ENCODE results near the gene HS3ST2. TPM values are rescaled to one million over a fixed set of nuclear protein-coding genes. Genes with fewer than 3 reads are reported as not detected.

Gene HS3ST2
- total and polyA plus RNA-seq, 2 donors (not counting 3 experiments of a cell fraction or from before 2014, with no cell fraction given), result not detected

DNA sequence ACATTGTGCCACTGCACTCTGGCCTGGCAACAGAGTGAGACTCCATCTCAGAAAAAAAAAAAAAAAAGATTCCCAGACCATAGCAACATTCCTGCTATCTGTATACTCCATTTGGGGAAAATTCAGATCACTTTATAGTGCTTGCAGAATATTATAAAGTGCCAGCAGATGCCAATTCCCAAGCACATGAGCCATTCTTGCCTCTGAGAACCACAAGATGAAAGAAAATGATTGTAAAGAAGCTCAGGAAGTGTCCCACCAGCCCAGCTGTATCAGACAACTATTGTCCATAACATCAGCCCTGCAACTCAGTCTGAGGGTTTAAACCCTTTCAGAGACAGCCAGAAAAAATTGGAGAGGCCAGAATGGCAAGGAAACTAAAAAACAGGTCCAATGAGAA is 69.0 kb downstream of the HS3ST2 start:
- BruUV-seq (replicated peaks), result no TSS peak
- Histone ChIP-seq H3K27me3 (ENCODE audit: control insufficient read depth in 2 of 2, insufficient read depth in 2 of 2, low read length in 2 of 2) (no peaks in the 10 kb centered on the region), H2AFZ (ENCODE audit: low read depth, low read length) (no peak overlapping the region), H3K4me1 (ENCODE audit: control insufficient read depth, extremely low read depth, insufficient read depth, low read length) (no peaks in the 10 kb centered on the region), H3K27ac (ENCODE audit: insufficient read depth, low read depth, low read length) (no peak overlapping the region), H3K79me2 (ENCODE audit: control insufficient read depth, insufficient read depth, low read length) (no peaks in the 10 kb centered on the region), H3K9me1 (replicated peaks; ENCODE audit: control insufficient read depth, extremely low read depth, insufficient read depth, low read length) (no peaks in the 10 kb centered on the region), H4K20me1 (replicated peaks; ENCODE audit: control insufficient read depth, extremely low read depth, insufficient read depth, low read length) (no peaks in the 10 kb centered on the region), H3K4me2 (ENCODE audit: insufficient read depth, low read length) (no peak overlapping the region), H3K36me3 (ENCODE audit: control insufficient read depth in 2 of 2, extremely low read depth in 1 of 2, insufficient read depth in 2 of 2, low read length in 2 of 2) (no peaks in the 10 kb centered on the region), H3K9ac (replicated peaks; ENCODE audit: extremely low read depth, insufficient read depth, low read length) (no peak overlapping the region), H3K9me3 (replicated peaks; ENCODE audit: control insufficient read depth, insufficient read depth, low read length) (no peaks in the 10 kb centered on the region), H3K4me3 (replicated peaks in 1 of 3; ENCODE audit: insufficient read depth in 1 of 3, low read depth in 1 of 3, low read length in 3 of 3) (no peak overlapping the region)
- ChIA-PET CTCF (interaction anchor here (0.7 to 1.8 kb wide), 2 partner anchors 13 to 16 kb away, joined by 3 to 11 read pairs; no protein-coding TSS in a partner anchor), POLR2A (no interaction called here)
- FAIRE-seq, result no peak
- intact Hi-C loops (cut with micrococcal nuclease), result no loop called here
- TF ChIP-seq POLR2A (IDR thresholded peaks at IDR 0.05; ENCODE audit: low read depth, low read length), result no peak
- TF ChIP-seq, protein P1, sequence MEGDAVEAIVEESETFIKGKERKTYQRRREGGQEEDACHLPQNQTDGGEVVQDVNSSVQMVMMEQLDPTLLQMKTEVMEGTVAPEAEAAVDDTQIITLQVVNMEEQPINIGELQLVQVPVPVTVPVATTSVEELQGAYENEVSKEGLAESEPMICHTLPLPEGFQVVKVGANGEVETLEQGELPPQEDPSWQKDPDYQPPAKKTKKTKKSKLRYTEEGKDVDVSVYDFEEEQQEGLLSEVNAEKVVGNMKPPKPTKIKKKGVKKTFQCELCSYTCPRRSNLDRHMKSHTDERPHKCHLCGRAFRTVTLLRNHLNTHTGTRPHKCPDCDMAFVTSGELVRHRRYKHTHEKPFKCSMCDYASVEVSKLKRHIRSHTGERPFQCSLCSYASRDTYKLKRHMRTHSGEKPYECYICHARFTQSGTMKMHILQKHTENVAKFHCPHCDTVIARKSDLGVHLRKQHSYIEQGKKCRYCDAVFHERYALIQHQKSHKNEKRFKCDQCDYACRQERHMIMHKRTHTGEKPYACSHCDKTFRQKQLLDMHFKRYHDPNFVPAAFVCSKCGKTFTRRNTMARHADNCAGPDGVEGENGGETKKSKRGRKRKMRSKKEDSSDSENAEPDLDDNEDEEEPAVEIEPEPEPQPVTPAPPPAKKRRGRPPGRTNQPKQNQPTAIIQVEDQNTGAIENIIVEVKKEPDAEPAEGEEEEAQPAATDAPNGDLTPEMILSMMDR (IDR thresholded peaks at IDR 0.05; ENCODE audit: extremely low read depth in 1 of 2, insufficient read depth in 1 of 2, low read depth in 1 of 2, low read length in 2 of 2), result no peak
- no peak for TF ChIP-seq FOS (IDR thresholded peaks at IDR 0.05; ENCODE audit: borderline replicate concordance, insufficient read depth, low read length)
- TF ChIP-seq, protein P2, sequence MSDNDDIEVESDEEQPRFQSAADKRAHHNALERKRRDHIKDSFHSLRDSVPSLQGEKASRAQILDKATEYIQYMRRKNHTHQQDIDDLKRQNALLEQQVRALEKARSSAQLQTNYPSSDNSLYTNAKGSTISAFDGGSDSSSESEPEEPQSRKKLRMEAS (IDR thresholded peaks at IDR 0.05; ENCODE audit: insufficient read depth, insufficient read length), result no peak
- dilution Hi-C loops (cut with MboI; ENCODE audit: extremely low pct_ligation_motif_present, low sequenced_read_pairs), result no loop called here
- no peak for DNase-seq (ENCODE audit: low read depth, low spot score)

DNA sequence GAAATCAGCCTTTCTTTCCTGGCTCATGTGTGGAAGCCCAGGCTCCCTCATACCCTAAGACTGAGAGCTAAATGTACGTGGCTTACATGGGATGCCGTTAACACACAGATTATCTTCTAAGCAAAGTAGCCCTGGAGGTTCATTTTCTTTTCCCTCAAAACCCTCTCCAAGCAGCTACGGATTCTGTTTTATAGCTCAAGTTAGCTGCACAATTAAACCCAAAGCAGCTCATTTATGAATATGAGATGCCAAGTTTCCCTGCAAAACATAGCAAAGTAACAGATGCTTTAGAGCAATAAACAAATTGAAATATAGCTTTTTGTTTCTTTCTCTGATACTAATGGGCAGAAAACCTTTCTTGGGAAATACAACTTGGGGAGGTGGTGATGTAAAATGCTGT is 72.0 kb downstream of the HS3ST2 start:
- POLR2A ChIA-PET, result no interaction called here
- CTCF ChIA-PET, result interaction anchor here (1.2 kb wide), 1 partner anchor 11 kb away, joined by 3 read pairs; no protein-coding TSS in a partner anchor
- no peaks in the 10 kb centered on the region for H3K27me3 ChIP-seq (ENCODE audit: control insufficient read depth in 2 of 2, insufficient read depth in 2 of 2, low read length in 2 of 2)
- no peaks in the 10 kb centered on the region for H3K4me1 ChIP-seq (ENCODE audit: control insufficient read depth, extremely low read depth, insufficient read depth, low read length)
- no peaks in the 10 kb centered on the region for H3K9me1 ChIP-seq (replicated peaks; ENCODE audit: control insufficient read depth, extremely low read depth, insufficient read depth, low read length)
- FAIRE-seq (no peak), DNase-seq (ENCODE audit: low read depth, low spot score) (no peak)
- dilution Hi-C loops (cut with MboI; ENCODE audit: extremely low pct_ligation_motif_present, low sequenced_read_pairs) (no loop called here), intact Hi-C loops (cut with micrococcal nuclease) (no loop called here)
- H3K27ac ChIP-seq (ENCODE audit: insufficient read depth, low read depth, low read length), result no peak overlapping the region
- BruUV-seq (replicated peaks), result no TSS peak
- H2AFZ ChIP-seq (ENCODE audit: low read depth, low read length), result no peak overlapping the region
- no peak overlapping the region for H3K4me2 ChIP-seq (ENCODE audit: insufficient read depth, low read length)
- H3K9ac ChIP-seq (replicated peaks; ENCODE audit: extremely low read depth, insufficient read depth, low read length), result no peak overlapping the region
- H3K36me3 ChIP-seq (ENCODE audit: control insufficient read depth in 2 of 2, extremely low read depth in 1 of 2, insufficient read depth in 2 of 2, low read length in 2 of 2), result no peaks in the 10 kb centered on the region
- H3K79me2 ChIP-seq (ENCODE audit: control insufficient read depth, insufficient read depth, low read length), result no peaks in the 10 kb centered on the region
- H4K20me1 ChIP-seq (replicated peaks; ENCODE audit: control insufficient read depth, extremely low read depth, insufficient read depth, low read length), result no peaks in the 10 kb centered on the region
- H3K9me3 ChIP-seq (replicated peaks; ENCODE audit: control insufficient read depth, insufficient read depth, low read length), result no peaks in the 10 kb centered on the region
- TF ChIP-seq FOS (IDR thresholded peaks at IDR 0.05; ENCODE audit: borderline replicate concordance, insufficient read depth, low read length) (no peak), MYC (IDR thresholded peaks at IDR 0.05; ENCODE audit: low read depth, low read length) (no peak), POLR2A (IDR thresholded peaks at IDR 0.05; ENCODE audit: low read depth, low read length) (no peak), POLR2AphosphoS5 (IDR thresholded peaks at IDR 0.05; ENCODE audit: insufficient read depth, low read depth, low read length) (no peak), EZH2 (IDR thresholded peaks at IDR 0.05; ENCODE audit: borderline replicate concordance, low read depth, low read length, severe bottlenecking) (no peak), GATA2 (IDR thresholded peaks at IDR 0.05; ENCODE audit: insufficient read depth, insufficient read length, low read depth, low read length) (no peak), JUN (IDR thresholded peaks at IDR 0.05; ENCODE audit: borderline replicate concordance, insufficient read depth, insufficient read length, low read depth) (no peak)
- TF ChIP-seq, protein P2 (IDR thresholded peaks at IDR 0.05; ENCODE audit: insufficient read depth, insufficient read length), result no peak
- TF ChIP-seq, protein P1 (IDR thresholded peaks at IDR 0.05; ENCODE audit: extremely low read depth in 1 of 2, insufficient read depth in 1 of 2, low read depth in 1 of 2, low read length in 2 of 2), result no peak
- no peak overlapping the region for H3K4me3 ChIP-seq (replicated peaks in 1 of 3; ENCODE audit: insufficient read depth in 1 of 3, low read depth in 1 of 3, low read length in 3 of 3)

All from endothelial cell of umbilical vein (primary cell).